ENCODE measurements around the gene THAP10.

DNA sequence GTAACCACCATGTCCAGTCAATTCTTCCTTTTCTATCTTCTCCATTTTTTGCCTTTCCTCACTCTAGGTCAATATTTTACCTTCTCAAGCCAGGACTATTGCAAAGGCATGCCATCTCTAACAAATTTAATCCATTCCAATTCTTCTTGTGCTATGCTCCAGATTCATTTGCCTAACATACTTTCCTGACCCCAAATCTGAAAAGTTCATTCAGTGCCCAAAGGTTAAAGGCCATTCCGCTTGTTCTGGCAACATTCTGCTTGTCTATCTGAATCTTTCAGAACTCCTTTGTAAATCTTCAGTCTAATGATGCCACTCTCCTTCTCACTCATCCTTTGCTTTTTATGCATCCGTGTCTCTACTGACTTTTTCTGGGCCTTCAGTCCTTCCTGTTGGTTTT, 15.6 kb downstream of the THAP10 start:
- TF ChIP-seq POLR2A (IDR thresholded peaks at IDR 0.05) = no peak
- TF ChIP-seq, protein P1, sequence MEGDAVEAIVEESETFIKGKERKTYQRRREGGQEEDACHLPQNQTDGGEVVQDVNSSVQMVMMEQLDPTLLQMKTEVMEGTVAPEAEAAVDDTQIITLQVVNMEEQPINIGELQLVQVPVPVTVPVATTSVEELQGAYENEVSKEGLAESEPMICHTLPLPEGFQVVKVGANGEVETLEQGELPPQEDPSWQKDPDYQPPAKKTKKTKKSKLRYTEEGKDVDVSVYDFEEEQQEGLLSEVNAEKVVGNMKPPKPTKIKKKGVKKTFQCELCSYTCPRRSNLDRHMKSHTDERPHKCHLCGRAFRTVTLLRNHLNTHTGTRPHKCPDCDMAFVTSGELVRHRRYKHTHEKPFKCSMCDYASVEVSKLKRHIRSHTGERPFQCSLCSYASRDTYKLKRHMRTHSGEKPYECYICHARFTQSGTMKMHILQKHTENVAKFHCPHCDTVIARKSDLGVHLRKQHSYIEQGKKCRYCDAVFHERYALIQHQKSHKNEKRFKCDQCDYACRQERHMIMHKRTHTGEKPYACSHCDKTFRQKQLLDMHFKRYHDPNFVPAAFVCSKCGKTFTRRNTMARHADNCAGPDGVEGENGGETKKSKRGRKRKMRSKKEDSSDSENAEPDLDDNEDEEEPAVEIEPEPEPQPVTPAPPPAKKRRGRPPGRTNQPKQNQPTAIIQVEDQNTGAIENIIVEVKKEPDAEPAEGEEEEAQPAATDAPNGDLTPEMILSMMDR (IDR thresholded peaks at IDR 0.05 in 4 of 5, conservative IDR thresholded peaks at IDR 0.05 in 1 of 5) = no peak
